Stimulated activated naive CD4-positive, alpha-beta T cell (primary cell): ENCODE measurements around the gene IER3IP1.
A peak's percentile ranks its signal among the peaks of the same experiment; 100 is the strongest.
"Not testable (repeated sequence)": the region's sequence is repeated elsewhere in the genome, so short reads cannot be mapped to it uniquely, and the experiment has no call there.

ENCODE experiments used
- DNase-seq, 6 experiments: peaks; one replicate each; lab custom pipeline; 2025; lab: John Stamatoyannopoulos, UW

The IER3IP1 gene

GRCh38 chr18:47158404-47158803 is 17.8 kb downstream of the IER3IP1 start:
- DNase-seq: not testable (repeated sequence)

DNA sequence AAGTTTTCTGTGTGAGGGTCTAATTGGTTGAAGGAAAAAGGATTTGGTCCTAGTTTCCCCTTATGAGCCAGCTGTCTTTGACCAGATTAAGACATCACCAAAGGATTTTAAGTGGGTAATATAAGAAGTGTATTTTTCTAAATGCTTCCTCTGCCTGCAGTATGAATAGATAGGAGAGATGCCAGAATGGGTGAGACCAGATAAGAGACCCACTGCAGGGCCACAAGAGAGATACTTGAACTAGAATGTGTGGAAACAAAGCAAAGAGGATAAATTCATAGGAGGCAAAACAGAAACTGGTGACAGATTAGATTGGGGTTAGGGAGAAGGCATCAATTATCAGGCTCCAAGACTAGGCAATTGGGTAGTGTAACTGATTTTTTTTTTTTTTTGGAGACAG is 24.7 kb downstream of the IER3IP1 start:
- DNase-seq: no peak

- DNase-seq: peak in 3 of 6 experiments; percentile 14 to 44 (median 33)
Measured at GRCh38 chr18:47150824-47151366, 25.3 kb downstream of the IER3IP1 start.

DNA sequence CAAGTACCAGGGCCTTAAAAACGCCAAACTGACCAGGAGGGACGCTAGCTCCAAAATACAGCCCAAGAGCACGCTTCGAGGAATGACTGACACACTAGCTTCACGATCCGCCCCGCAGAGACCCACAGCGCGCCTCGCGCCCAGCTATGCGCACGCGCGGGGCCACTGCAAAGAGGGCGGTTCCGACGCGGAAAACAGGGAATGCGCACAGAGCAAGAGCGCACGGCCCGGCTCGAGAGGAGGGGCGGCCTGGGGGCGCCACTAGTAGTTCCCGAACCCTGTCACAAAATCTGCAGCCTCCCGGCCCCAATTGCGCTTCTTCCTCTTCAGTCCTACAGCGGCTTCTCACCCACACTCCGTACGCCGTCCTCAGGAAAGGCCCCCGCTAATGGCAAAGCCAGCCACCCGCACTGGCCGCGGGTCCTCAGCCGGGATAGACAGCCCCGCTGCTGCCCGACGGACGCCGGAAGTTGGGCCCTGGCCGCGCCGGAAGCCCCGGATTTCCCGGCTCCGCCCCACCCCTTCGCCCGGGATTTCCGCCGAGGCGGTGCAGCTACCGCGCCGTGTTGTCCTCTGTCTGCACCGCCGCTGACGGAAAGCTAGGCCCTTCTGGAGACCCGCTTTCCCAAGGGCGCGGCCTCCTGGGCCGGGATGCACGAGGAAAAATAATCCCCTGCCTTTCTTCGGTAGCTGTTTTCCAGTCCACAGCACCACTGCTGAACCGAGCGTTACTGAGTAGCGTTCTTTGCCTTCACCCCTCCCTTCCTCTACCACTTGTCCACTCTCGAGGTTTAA is 25.9 kb downstream of the IER3IP1 start, which contains the start of gene HDHD2:
Gene HDHD2, minus strand, starts transcription at position 472 of the 795 bp plus-strand sequence. CDS start 14,061 bp downstream, outside the sequence.
- peak; percentile 53 to 74 (median 62) for DNase-seq

- DNase-seq: no peak
Measured at GRCh38 chr18:47149457-47150028, 26.6 kb downstream of the IER3IP1 start.

- no peak for DNase-seq
Measured at GRCh38 chr18:47146206-47146605, 30.0 kb downstream of the IER3IP1 start.

DNA sequence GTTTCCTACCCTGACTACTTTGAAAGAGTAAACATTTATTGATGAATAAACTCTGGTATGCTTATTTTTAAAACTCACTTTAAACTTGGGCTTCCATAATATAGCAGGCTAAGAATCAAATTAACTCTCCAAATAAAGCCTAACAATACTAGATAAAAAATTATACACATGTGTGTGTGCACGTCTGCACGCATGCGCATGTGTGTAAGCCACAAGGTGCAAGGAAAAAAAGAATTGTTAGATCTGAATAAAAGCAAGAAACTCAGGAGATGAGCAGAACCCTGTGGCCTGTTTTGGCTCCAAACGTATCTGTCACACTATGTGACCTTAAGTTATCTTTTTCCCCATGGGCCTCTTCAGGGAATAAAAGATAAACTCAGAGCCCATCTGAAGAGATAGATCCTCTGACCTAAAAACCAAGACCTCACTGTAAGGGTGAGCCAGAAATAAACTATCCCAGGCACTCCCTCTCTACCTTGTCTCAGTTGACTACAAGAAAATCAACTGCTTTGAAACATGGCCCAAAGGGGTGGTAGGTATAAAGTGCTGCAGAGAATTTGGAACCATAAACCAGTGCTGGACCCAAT is 32.2 kb downstream of the IER3IP1 start:
- no peak for DNase-seq

- no peak for DNase-seq
Measured at GRCh38 chr18:47143153-47143552, 33.0 kb downstream of the IER3IP1 start.

- no peak for DNase-seq
Measured at GRCh38 chr18:47141289-47141688, 34.9 kb downstream of the IER3IP1 start.

GRCh38 chr18:47121146-47121545 is 55.0 kb downstream of the IER3IP1 start:
- DNase-seq: no peak

DNA sequence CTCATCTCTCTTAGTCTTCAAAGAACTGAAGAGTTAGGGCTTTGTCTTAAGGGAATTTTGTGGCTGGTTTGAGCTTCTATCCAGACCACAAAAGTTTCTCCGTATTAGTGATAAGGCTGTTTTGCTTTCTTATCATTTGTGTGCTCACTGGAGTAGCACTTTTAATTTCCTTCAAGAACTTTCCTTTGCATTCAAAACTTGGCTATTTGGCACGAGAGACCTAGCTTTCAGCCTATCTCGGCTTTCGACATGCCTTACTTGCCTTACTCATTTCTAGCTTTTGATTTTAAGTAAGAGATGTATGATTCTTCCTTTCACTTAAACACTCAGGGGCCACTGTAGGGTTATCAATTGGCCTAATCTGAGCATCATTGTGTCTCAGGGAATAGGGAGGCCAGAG is 55.7 kb downstream of the IER3IP1 start:
- no peak for DNase-seq

DNA sequence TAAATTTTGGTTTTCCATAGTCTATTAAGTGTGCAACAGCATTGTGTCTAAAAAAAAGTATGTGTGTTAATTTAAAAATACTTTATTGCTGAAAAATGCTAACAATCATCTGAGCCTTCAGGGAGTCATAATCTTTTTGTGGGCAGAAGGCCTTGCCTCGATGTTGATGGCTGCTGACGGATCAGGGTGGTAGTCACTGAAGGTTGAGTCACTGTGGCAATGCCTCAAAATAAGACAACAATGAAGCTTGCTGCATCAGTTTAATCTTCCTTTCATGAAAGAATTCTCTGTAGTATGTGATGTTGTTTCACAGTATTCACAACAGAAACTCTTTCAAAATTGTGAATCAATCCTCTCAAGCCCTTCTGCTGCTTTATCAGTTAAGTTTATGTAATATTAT is 57.2 kb downstream of the IER3IP1 start:
- DNase-seq: no peak

DNA sequence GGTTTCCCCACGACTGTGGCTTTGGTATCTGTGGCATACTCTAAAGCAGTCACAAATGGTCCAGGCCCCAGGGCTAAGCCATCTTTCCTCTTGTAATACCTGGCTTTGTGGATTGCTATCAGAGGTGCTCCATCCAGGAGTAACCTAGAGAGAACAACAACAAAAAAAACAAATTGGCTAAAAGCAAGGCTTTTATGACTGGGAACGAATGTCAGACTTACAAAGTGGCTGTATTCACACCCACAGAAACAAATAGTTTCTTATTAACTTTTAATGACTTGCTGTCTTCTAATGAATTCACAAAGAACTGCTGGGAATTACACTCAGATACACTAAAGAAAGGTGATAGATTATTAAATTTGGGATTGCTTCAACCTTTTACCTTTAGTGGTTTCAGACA is 61.0 kb downstream of the IER3IP1 start:
- DNase-seq: no peak

- DNase-seq: no peak
Measured at GRCh38 chr18:47113796-47114540, 62.2 kb downstream of the IER3IP1 start.

GRCh38 chr18:47110492-47111274 is 65.5 kb downstream of the IER3IP1 start:
- no peak for DNase-seq

DNA sequence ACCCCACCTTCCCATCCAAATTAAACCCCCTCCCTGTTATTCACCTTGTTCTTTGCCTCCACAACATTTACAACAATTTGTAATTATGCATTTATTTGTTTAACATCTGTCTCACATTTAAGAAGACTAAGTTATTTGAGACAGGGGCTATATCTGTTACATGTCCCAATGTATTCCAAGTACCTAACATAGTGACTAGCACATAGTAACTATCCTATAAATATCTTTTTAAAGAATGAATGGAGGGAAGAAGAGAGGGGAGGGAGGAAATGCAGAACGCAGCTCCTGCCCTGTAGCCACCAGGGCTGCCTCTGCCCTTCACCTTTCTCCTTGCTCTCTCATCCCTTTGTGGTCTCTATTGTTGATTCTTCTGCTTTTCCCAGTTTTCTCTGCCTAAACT is 66.4 kb downstream of the IER3IP1 start:
- no peak for DNase-seq

DNA sequence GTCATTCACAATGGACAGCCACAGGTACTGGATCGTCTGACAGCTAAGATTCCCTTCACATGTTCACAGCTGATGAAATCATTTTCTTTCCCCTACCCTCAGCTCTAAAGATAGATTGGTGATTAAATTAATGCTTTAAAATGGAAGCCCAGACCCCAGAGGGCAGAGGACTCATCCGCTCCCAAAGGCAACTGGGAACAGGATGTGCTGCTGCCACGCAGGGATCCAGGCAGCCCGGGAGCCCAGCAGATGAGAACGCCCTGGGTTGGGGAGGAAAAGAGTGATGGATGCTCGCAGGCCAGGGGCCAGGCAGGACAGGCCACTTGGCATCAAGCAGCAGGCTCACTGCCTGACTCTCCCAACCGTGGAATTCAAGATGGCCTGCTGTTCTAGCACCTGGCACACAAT is 67.2 kb downstream of the IER3IP1 start:
- no peak for DNase-seq

DNA sequence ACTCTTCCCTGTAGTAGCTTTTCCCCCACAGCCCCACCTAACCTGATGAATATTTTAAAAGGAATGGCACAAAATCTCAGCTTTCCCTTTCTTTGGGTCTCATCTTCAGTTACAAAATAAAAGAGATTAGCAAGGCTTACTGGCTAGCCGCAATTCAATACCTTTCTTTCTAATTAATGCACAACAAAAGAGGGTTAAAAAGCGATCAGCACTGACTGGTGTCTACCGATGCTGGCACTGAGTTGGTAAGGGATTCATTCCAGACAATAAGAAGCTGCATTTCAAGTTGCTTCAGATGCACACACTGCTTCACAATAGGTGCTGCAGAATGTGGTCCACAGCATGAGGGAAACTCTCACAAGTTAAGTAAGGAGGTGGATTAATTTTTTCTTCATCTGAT is 67.8 kb downstream of the IER3IP1 start:
- DNase-seq: no peak
